ENCODE results near the gene STK32B.

DNA sequence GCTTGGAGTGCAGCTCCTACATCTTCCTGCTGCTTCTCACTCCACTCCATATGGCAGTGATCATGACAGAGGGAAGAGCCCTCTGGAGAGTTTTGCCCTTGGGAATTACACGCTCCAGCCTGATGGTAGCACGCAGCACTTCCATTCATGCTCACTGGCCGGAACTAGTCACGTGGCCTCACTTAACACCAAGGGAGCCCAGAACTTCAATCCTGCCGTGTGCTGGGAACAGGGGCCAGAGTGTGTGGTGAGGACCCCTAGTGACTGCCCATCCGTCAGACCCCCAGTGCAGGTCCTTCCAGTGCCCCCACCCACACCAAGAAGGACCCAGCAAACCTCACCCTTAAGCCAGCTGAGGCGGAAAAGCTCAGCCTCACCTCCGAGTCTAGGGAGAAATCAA lies 426.3 kb downstream of the STK32B start:
- TF ChIP-seq POLR2A (IDR thresholded peaks at IDR 0.05; ENCODE audit: low read length) (no peak), GATA1 (IDR thresholded peaks at IDR 0.05; ENCODE audit: low read depth, low read length) (no peak)
